RCC 7860 (cell line): ENCODE data around the gene WDSUB1.

ENCODE experiments used
- DNase-seq: peaks from one replicate; pipeline ENCODE4 v3.0.0-alpha.2; 2015; ENCODE audit warnings: low spot score
- FAIRE-seq: peaks from 2 replicates; lab custom pipeline; 2012; peaks lifted over from hg19 to GRCh38; lab: Jason Lieb, UNC

The WDSUB1 gene

GRCh38 chr2:159225025-159226016 lies 61.2 kb downstream of the WDSUB1 start:
- FAIRE-seq, result no peak
- no peak for DNase-seq

- FAIRE-seq (no peak), DNase-seq (no peak)
Observed at GRCh38 chr2:159224061-159224813, 62.3 kb downstream of the WDSUB1 start.

- no peak for FAIRE-seq
- no peak for DNase-seq
Observed at GRCh38 chr2:159219394-159219998, 67.0 kb downstream of the WDSUB1 start.

- no peak for DNase-seq
- no peak for FAIRE-seq
Observed at GRCh38 chr2:159218389-159218788, 68.1 kb downstream of the WDSUB1 start.

- no peak for DNase-seq
- no peak for FAIRE-seq
Observed at GRCh38 chr2:159217676-159218075, 68.8 kb downstream of the WDSUB1 start.

- DNase-seq (no peak), FAIRE-seq (no peak)
Observed at GRCh38 chr2:159215116-159215515, 71.4 kb downstream of the WDSUB1 start.

GRCh38 chr2:159214325-159214865 lies 72.1 kb downstream of the WDSUB1 start:
- no peak for DNase-seq
- no peak for FAIRE-seq

- FAIRE-seq (no peak), DNase-seq (no peak)
Observed at GRCh38 chr2:159213296-159213695, 73.2 kb downstream of the WDSUB1 start.

- no peak for DNase-seq
- no peak for FAIRE-seq
Observed at GRCh38 chr2:159211447-159212396, 74.8 kb downstream of the WDSUB1 start.

GRCh38 chr2:159209341-159210306 lies 76.9 kb downstream of the WDSUB1 start:
- DNase-seq, result no peak
- no peak for FAIRE-seq

GRCh38 chr2:159208438-159208837 lies 78.1 kb downstream of the WDSUB1 start:
- DNase-seq (no peak), FAIRE-seq (no peak)

- DNase-seq, result no peak
- FAIRE-seq, result no peak
Observed at GRCh38 chr2:159206736-159207380, 79.6 kb downstream of the WDSUB1 start.

- DNase-seq (no peak), FAIRE-seq (no peak)
Observed at GRCh38 chr2:159204381-159205144, 81.9 kb downstream of the WDSUB1 start.

- FAIRE-seq (peak; percentile 91), DNase-seq (peak; percentile 96)
Observed at GRCh38 chr2:159202568-159203071, 83.9 kb downstream of the WDSUB1 start.

- FAIRE-seq (no peak), DNase-seq (peak; percentile 41)
Observed at GRCh38 chr2:159201360-159202063, 85.0 kb downstream of the WDSUB1 start.

- no peak for DNase-seq
- no peak for FAIRE-seq
Observed at GRCh38 chr2:159200498-159200897, 86.0 kb downstream of the WDSUB1 start.
